ENCODE results near the gene LHX8.
A peak's percentile ranks its signal among the peaks of the same experiment; 100 is the strongest.

Gene LHX8

DNA sequence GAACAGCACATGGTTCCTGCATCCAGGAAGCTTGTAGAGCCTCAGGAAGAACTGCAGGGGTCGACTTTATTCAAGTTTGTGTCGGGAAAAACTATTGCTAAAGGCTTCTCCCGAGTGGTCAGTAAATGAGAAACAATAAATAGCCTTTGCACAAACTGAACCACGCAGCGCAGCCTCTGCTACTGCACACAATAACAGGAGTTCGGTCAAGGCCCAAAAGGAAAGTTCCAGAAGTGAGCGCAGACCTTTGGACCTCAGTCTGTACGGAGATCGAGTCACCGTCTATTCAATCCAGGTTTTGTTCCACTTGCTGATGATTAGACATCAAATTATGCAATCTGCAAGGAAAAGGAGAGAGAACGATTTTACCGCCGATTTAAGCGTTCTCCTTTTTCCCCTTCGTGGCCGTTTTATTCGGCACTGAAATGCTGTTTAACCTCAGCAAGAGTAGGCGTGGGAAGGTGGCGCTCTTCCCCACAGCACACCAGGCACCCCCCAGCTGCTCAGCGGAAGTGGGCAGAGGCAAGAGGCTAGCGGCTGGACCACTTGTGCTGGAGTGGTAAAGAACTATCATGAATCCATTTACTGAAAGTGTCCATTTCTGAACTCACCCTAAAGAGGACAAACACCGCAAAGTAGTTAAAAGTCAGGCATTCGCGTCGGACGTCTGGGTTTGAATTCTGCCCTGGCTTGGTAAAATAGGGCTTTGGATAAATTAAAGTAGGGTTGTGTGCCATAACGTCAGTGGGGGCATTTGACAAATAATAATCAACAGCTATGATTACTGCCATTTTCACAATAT is 6.1 kb upstream of the LHX8 start:
- Histone ChIP-seq H3K27ac (no peak overlapping the region), H3K4me3 (peak overlapping the region; percentile 5)
- TF ChIP-seq, protein P1, sequence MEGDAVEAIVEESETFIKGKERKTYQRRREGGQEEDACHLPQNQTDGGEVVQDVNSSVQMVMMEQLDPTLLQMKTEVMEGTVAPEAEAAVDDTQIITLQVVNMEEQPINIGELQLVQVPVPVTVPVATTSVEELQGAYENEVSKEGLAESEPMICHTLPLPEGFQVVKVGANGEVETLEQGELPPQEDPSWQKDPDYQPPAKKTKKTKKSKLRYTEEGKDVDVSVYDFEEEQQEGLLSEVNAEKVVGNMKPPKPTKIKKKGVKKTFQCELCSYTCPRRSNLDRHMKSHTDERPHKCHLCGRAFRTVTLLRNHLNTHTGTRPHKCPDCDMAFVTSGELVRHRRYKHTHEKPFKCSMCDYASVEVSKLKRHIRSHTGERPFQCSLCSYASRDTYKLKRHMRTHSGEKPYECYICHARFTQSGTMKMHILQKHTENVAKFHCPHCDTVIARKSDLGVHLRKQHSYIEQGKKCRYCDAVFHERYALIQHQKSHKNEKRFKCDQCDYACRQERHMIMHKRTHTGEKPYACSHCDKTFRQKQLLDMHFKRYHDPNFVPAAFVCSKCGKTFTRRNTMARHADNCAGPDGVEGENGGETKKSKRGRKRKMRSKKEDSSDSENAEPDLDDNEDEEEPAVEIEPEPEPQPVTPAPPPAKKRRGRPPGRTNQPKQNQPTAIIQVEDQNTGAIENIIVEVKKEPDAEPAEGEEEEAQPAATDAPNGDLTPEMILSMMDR (IDR thresholded peaks at IDR 0.05), result no peak
- no peak for DNase-seq (ENCODE audit: low spot score)

DNA sequence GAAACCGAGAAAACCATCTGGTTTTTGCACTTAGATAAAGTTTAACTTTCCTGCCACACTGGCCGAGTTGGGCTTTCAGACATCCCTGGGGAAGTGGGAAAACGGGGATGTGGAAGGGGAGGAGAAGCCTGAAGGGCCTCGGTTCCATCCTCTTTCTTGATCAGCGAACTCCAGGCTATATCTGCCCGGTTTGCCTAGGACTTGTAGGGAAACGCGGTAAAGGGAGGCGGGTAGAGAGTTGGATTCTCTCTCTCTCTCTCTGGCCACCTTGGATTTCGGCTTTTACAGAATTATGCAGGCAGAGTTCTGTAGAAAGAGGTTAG is 4.6 kb upstream of the LHX8 start:
- TF ChIP-seq, protein P1 (IDR thresholded peaks at IDR 0.05), result no peak
- no peak overlapping the region for H3K4me3 ChIP-seq
- DNase-seq (ENCODE audit: low spot score), result no peak
- H3K27ac ChIP-seq, result no peak overlapping the region

DNA sequence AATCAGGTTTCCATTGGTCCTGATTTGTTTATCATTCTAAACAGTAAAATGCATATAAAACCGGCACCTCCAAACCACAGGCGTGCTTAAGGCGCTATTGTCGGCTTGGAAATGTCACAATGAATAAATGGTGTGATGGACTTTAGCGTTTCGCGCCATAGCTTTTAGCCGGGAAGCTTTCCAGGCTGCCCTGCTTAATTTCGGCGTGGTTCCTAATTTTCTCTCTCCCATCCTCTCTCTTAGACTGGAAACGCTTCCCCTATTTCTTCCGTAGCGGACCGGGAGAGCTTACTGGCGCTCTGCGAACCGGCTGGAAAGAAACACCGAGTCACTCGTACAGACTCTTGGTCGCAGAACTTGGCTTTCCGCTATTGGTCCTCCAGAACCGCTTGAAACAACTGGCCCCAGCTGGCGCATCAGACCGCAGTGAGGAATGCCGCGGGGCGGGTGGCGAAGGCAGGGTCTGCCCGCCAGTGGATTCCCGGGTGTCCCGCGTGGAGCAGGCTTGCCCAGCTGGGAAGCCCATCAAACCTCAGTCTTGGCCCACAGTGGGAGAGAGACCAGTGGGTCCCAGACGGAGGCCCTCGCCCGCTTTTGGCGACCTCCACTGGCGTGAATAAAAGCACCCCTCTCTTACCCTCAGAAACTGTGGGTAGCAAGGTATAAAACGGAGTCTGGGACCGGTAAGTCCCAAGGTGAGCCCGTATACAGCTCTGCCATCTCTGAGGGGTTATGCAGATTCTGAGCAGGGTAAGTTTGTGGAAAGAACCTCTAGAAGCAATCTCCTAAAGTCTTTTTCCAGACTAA is 4.0 kb upstream of the LHX8 start:
- Histone ChIP-seq H3K4me3 (no peak overlapping the region), H3K27ac (no peak overlapping the region)
- TF ChIP-seq, protein P1 (IDR thresholded peaks at IDR 0.05), result no peak
- no peak for DNase-seq (ENCODE audit: low spot score)

DNA sequence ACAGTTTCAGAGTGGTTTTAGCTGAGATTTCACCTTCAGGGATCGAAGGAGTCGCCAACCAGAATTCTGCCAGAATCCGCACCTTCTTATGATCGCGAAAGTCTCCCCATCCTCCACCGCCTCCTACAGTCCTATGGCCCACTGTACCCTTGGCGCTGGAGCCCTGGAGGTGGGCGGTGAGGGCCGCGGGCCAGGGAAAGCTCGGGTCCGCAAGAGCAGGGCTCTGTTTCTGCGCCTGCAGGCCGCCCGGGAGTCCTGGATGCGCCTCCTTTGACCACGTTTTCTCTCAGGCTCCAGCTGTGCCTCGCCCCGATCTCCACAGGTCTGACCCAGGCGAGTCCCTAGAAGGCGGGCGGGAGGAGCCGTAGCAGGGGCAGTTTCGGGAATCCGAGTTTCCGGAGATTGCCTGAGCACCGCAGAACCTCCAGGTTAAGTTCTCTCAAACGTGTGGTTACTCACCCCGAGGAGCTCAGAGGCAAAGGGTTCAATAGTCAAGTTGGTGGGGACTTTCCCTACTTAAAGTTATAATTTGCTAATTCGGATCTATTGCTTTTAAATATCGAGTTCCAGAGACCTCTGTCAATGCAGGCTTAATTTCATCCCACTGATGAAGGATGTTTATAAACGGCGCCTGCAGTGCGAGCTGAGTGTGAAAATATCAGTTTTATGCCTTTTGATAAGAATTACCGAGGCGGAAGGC is 3.2 kb upstream of the LHX8 start:
- H3K4me3 ChIP-seq, result no peak overlapping the region
- DNase-seq (ENCODE audit: low spot score), result no peak
- no peak overlapping the region for H3K27ac ChIP-seq
- TF ChIP-seq, protein P1 (IDR thresholded peaks at IDR 0.05), result no peak

DNA sequence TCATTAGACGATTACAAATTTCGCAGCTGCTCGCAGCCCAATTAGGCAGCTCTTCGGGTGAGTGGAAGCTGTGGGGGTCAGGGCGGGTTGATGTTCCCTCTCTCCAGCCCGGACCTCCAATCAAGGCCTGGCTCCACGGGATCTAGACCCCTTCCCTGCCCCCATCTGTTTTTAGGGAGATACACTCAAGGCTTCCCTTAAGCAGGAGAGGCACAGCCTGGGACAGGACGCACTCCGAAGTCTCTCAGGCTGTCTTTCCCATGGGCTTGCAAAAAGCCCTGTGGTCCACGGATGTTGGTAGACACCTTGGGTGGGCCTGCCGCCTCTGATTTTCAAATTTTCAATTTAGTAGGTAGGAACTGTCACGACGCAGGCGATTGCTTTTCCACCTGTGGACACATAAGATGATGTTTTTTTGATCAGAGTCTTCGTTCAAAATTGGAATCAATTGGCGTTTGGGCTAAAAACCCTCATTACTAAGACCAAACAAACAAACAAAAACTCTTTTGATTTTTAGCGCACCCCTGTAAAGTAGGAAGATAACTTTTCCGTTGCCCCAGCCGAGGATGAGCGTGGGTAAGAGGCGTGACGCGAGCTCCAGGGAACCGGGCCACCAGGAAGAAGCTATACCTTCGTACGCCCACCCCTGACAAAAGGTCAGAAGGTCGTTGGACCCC is 2.5 kb upstream of the LHX8 start:
- DNase-seq (ENCODE audit: low spot score), result no peak
- no peak overlapping the region for H3K4me3 ChIP-seq

DNA sequence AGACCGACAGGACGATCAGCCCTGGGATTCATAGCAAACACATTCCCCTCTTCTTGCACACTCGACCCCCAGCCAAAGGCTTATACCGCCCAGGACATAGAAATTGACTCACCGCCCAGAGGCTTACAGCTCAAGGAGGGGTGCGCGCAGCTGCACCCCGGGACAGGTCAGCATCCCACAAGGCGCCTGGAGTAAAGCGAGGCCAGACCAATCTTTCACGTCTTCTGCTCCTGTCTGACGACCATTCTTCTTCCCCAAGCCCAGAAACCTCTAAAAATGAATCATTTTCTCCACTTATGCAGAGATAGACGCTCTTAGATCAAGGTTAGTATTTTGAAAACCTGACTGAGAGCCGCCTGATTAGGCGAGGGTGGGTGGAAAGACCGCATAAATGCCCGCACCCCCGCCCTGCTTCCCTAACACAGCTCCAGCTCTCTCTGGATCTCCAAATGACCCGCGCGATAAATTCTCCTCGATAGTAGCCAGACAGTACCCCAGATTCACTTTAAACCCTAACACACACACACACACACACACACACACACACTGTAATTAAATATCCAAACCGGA is 1.9 kb upstream of the LHX8 start:
- Histone ChIP-seq H3K27ac (no peak overlapping the region), H3K4me3 (no peak overlapping the region)
- TF ChIP-seq, protein P1 (IDR thresholded peaks at IDR 0.05), result no peak
- no peak for DNase-seq (ENCODE audit: low spot score)

More for the DNA sequence above, 2.5 kb upstream of the LHX8 start:
- TF ChIP-seq, protein P1 (IDR thresholded peaks at IDR 0.05), result no peak
- no peak overlapping the region for H3K27ac ChIP-seq
